ENCODE data around the gene PLEKHG5.
A peak's percentile ranks its signal among the peaks of the same experiment; 100 is the strongest.
"Not testable (repeated sequence)": the region's sequence is repeated elsewhere in the genome, so short reads cannot be mapped to it uniquely, and the experiment has no call there.

The PLEKHG5 gene

DNA sequence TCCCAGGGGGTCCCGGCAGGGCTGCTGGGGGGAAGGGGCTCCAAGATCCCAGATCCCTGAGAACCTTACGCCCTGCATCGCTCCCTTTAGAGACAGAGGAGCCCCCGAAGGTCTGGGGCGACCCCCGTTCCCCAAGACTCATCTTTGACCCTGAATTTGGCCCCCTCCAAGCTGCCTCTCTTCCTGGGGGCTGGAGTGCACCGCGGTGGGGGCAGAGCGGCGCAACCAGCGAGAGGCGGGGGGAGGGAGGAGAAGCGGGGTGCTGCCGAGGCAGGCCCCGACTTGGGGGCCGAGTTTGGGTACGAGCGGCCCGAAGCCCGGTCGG, 5.4 kb upstream of the PLEKHG5 start:
- no peak for DNase-seq (ENCODE audit: low spot score)

DNA sequence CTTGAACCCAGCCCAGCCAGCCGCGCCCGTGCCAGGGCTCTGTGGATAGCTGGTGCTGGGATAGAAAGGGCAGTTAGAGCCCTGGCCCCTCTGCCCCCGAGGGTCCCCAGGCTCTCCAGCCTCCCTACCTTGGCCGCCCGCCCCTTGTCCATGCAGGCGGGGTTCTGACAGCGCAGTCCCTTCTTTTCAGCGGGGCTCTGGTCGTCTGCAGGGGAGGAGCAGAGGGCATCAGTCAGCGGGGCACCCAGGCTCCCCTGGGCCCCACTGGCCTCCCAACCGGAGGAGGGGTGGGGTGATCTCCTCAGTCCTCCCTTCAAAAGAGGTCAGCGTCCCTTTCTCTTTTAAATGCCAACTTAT, 4.9 kb upstream of the PLEKHG5 start:
- DNase-seq (ENCODE audit: low spot score), result no peak

DNA sequence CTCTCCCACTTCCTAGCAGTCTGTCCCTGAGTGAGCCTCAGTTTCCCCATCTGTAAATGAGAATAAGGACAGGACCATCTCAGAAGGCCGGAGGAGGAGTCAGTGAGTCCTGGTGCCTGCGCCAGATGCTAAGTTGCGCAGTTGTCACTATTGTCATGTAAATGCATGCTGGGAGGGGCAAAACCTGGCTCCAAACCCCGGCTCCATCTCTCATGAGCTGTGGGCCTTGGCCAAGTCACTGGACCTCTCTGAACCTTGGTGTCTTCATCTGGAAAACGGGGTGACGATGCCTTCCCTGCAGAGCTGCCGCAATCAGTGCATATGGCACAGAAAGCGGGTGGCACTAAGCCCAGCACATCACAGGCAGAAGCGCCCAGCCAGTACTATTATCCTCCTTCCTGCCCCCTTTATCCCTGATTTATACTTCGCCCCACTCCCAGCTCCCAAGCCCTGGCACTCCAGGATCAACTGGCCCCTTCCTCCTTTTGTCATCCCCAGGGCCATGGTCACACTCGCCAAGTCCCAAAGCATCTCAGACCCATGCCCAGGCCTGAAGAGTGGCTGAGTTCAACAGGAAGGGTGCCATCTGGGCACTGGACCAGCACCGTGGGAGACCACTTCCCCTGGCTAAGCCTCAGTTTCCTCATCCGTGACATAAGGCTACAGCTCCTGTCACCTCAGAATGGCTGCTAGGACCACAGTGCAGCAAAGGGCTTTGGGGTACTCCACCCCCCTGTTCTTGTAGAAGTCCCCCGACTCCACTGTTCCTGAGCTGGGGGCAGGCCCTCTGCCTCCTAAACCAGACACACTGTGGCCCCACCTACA, 4.3 kb upstream of the PLEKHG5 start:
- DNase-seq (ENCODE audit: low spot score), result no peak

DNA sequence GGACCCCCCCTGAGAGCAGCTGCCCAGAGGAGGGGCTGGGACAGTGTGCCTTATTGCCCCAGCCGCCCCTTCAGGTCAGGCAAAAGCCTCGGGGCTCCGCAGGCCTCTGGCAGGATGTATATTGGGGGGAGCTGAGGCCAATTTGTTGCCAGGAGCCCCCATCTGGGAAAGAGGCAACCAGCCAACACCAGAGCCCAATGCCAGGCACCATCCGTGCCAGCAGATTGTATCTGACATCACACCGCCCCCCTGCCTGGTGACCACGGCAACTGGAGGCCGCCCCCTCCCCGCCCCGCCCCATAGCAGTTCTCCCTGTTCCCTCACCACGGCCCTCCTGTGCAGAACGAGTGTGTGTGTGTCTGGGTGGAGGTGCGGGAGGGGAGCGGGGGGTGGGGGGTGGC, 3.6 kb upstream of the PLEKHG5 start:
- DNase-seq (ENCODE audit: low spot score), result no peak

DNA sequence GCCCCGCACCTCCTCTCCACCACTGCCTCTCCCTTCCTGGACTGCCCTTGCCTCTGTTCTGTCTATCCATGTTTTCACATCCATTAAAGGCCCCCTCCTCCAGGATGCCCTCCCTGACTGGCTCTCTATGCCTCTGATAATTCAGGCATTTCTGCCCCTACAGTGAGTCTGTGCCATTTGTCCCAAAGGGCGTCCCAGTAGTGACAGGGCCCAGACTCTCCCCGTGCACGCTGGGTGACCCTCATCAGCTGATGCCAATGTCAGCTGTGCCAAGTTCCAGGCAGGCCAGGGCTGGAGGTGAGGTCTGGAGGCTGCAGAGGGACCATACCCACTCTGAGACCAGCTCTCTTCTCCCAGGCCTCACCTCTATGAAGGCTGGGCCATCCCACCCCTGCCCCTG, 3.2 kb upstream of the PLEKHG5 start:
- DNase-seq (ENCODE audit: low spot score), result no peak

DNA sequence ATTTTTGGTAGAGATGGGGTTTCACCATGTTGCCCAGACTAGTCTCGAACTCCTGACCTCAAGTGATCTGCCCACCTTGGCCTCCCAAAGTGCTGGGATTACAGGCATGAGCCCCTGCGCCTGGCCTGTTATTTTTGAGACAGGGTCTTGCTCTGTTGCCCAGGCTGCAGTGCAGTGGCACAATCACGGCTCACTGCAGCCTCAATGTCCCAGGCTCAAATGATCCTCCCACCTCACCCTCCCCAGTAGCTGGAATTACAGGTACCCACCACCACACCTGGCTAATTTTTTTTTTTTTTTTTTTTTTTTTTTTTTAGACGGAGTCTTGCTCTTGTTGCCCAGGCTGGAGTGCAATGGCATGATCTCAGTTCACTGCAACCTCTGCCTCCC, 2.4 kb upstream of the PLEKHG5 start:
- DNase-seq (ENCODE audit: low spot score), result not testable (repeated sequence)

DNA sequence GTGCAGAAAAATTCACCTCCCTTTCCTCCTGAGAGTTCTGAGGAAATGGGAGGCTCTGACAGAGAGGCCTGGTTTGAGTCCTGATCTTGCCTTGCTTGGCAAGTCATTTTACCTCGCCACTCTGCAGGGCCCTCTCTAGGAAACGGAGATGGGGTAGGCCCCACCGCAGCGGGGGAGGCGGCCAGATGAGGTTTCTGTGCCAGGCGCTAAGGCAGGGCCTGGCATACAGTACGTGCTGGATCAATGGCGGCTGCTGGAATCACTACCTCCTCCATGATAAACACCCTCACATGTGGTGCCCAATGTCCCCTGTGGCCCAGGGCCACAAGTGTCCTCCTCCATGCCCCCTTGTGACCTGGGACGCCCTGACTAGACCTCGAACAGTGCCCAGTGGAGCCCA, 499 bp upstream of the PLEKHG5 start:
- no peak for DNase-seq (ENCODE audit: low spot score)

DNA sequence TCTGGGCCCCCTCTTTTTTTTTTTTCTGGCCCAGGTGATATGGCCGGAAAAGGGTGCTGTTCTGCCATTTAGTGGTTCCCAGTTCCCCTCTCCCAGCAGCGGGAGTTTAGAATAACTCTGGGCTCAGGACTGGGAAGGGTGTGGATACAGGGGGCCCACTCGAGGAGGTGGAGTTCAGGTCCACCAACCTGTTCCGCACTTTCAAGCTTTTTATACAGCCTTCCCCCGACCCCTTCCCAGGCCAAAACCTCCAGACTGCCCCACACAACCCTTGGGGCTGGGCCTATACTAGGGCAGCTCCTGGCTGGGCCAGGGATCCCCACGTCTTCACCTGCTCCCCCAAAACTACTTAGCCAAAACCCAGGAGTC, 402 bp downstream of the PLEKHG5 start:
- no peak for DNase-seq (ENCODE audit: low spot score)

DNA sequence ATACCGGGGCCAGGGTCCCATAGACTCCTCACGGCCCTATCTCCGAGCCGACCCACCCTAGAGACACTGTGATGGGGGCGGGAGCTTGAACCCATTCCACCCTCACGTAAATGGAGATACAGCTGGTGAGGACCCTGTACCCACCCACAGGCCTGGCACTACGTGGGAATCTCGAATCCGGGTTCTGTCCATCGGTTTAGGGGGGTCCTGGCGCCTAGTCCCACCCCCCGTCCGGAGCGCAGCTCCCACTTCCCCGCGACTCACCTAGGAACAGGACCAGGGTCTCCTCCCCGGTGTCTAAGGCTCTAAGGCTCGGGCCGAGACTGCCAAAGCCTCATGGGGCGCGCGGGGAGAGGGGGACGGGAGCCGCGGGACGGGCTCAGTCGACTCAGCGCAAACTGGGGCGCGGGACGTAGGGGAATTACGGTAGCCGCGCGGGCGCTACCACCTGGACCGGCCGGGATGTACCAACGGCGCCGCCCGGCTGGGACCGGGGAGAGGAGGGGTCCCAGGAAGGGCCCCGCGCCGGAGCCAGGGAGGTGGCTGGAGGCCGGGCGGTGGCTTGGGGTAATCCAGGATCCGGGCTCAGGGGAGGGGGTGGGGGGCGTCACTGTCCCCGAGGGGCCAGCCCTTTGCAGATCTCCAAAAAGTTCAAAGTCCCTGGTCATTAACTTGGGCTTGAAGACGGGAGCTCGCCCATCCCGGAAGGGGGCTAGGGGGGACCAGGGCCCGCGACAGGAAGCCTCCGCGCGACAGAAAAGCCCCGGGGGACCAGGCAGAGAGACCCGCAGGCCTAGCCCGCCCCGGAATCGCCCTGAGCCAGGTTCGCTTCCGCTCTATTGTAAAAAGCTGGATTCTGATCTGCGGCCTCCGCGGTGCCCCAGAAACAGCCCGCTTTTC, 1.0 kb downstream of the PLEKHG5 start:
- DNase-seq (ENCODE audit: low spot score), result peak; percentile 51

DNA sequence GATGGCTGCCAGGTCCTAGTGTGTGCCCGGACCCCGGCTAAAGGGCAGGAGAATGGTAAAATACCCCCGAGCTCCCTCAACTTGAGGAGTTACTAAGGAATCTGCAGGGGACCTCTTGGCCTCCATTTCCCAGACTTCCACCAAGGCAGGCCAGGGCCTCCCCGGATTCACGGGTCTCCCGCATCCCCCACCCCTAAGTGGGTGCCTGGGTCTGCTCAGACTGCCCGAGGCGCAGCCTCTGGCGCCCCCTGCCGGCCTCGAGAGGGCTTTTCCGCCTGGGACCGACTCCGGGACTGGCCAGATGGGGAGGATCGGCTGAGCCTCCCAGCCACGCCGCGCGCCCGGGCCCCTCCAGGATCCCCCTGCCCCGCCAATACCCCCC, 1.7 kb downstream of the PLEKHG5 start:
- peak; percentile 81 for DNase-seq (ENCODE audit: low spot score)

DNA sequence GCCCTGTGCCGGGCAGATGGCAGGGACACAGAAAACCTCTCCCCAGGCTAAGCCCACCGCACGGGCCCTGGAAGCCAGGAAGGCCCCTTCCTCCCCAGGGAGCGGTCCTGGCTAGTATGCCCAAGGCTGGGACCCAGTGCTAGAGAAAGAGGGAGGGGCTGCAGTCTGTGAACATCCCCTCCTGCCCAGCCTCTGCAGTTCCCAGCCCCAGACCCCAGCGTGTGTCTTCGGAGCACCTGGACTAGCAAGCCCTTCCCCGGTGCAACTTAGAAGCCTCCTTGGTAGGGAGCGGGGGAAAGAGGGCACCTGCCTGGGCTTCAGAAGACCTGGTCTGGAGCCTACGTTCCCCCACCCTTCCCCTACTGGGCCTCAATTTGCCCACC, 2.1 kb downstream of the PLEKHG5 start:
- DNase-seq (ENCODE audit: low spot score), result no peak

DNA sequence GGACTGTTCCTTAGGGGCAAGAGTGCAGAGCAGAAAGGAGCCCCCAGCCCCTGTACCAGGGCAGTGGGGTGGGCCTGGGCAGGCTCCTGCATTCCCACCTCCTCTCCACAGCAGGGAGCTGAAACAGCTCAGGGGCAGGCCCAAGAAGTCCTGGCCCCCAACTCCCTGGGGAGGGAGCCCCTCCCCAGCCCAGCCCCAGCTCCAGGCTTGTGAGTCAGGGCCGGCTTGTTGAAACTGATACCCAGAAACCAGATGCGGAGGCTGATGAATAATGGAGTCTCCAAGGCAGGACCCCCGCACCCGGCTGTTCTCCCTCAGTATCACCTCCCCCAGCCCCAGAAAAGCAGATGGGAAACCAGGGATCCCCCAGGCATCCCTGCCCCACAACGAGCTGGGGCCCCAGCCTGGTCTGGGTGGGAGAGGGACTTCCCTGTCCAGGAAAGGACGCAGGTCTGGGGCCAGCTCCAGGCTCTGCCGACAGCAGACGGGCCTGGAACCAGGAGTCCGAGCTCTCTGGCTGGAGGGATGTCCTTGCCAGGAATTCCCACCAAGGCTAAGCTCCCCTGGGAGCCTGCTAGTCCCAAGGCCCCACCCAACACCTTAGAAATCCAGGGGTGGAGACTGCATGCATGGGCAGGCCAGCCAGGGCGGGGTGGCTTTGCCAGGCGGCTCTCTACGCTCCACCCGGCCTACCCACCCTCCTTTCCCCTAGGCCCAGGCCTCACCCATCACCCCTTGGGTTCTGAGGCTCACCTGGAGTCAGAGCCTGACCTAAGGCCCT, 2.7 kb downstream of the PLEKHG5 start:
- DNase-seq (ENCODE audit: low spot score), result no peak

DNA sequence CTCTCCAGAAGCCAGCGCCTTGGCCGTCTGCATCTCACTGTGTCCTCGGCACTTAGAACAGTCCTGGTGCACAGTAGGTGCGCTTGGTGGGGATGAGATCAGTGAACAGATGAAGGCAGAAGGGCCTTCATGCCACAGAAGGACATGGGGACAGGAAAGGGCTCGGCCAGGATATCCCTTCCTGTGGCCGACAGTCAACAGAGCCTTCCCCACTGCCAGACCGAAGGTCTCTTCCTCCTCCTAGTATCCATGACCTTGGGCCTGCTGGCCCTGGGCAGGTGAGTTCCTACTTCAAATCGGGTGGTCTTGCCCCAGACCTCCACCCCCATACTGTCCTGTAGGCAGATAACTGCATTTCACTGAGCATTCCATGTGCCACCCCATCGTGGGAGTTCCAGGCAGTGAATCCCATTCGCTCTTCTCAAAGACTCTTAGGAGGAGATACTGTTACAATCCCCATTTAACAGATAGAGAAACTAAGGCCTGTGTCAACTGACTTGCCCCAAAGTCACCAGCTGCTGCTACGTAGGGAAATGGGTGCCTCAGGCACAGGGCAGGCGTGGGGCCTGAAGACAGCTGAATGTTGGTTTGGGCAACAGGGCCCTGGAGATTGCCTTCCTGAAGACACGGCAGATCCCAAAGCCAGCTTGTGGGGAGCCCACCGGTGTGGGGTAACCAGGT, 3.5 kb downstream of the PLEKHG5 start:
- no peak for DNase-seq (ENCODE audit: low spot score)

DNA sequence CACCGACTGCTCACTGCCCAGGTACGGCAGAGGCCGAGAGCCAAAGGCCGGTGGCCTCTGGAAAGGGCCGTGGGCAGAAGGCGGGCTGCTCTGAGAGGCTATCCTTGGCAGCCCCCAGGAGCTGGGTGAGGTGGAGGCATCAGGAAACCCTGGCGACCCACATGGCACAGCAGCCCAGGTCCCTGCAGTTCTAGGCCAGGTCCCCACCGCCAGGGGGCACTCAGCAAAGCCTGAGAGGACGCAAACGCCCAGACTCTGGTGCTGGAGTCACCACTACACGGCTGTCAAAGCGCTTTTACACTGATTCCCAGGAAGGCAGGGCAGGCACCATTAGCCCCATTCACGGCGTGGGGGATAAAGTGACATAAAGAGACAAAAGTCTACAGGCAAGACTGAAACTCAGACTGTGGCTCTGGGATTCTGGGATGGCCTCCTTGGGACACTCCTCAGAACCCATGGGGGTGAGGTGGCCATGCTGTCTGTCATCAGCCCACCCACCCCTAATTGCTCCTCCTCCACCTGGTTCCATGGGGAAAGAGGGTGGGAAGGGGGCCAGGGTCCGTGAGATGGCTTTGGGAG, 4.9 kb downstream of the PLEKHG5 start:
- peak; percentile 83 for DNase-seq (ENCODE audit: low spot score)

DNA sequence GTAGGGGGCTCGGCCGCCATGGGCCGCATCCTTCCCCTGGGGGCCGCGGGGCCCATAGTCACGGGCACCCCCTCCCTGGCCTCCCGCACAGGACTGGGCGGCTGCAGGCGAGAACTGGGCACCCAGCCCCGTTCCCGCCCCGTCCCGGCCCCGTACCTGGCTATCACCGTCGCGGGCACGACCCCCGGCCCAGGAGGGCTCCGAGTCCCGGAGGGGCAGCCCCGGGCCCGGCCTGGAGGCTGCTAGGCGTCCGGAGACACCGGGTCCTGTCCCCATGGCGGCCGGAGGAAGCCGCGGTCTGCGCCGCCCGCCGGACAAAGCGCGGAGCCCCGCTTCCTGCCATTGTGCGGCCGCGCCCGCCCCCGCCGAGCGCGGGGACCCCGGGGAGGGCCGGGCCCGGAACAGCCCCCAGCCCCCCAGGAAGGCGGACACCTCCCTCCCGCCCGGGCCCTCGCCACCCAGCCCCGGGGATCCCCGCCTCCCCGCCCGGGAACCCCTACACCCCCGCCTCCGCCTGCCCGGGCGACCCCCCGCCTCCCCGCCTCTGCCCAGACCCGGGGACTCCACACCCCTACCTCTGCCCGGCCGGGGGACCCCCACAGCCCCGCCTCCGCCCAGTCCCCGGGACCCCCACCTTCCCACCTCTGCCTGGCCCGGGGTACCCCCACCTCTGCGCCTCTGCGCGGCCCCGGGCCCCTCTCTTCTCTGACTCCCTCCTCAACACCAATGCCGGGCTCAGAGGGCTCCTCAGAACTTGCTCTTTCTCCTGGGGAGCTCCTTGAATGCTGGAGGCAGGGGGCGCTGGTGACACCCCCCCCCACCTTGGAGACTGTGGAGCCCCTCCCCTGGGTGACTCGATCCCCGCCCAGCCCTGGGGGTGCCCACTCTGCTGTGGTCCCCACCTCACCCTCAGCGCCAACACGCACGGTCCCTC, 6.0 kb downstream of the PLEKHG5 start:
- DNase-seq (ENCODE audit: low spot score), result no peak

DNA sequence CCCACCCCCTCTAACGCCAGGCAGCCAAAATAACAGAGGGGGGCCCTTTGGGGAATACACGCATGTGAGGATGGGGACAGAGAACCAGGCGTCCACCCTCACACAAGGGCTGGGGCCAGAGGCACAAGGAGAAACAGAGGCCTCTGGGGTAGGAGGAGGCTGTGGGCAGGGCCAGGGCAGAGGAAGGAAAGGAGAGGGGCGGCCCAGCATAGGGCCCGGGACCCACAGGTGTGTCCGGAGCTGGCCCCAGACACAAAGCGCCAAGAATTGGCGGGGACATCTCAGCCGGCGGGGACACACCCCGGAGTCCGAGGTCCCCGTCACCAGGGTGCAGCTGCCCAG, 6.7 kb downstream of the PLEKHG5 start:
- DNase-seq (ENCODE audit: low spot score), result no peak

DNA sequence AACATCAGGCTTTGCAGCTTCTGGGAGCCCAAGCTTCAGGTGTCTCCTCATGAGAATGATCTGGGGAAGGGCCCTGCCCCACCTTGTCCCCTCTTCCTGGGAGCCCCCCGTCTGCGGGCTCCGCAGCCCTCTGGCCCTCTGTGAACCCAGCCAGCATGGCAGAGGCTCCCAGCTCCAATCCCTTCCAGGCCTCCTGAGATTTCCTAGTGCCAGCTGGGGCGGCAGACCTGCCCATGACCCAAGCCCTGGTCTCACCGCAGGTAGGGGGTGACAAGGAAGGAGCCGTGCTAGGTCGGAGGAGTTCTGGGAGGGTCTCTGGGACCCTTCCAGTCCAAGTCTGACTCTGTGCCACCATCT, 7.7 kb downstream of the PLEKHG5 start:
- DNase-seq (ENCODE audit: low spot score), result no peak

DNA sequence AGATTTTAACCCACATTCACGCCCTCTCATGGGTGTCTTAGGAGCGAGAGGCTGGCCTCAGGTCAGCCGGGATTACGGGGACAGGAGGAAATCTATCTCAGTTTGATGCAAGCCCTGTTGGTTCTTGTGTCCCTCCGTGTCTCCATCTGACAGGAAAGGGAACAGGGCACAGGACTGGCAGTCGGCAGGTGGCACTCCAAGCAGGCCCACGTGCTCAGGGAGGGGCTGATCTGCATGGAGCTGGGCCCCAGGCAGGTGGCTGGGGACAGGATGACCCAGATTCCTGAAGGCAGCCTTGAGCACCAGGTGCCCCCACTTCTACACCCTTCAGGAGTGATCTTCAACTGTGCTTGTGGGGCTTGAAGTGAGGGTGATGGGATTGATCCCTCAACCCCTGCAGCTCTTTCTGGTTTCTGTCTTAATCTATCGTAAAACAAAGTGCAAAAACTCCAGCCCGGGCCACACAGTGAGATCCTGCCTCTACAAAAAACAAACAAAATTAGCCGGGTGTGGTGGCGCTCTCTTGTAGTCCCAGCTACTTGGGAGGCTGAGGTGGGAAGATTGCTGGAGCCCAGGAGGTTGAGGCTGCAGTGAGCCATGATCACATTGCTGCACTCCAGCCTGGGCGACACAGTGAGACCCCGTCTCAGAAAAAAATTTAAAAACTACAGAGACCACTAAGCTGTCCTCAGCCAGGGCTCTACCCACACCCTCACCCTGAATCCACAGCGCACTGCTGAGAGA, 8.3 kb downstream of the PLEKHG5 start:
- DNase-seq (ENCODE audit: low spot score), result no peak

DNA sequence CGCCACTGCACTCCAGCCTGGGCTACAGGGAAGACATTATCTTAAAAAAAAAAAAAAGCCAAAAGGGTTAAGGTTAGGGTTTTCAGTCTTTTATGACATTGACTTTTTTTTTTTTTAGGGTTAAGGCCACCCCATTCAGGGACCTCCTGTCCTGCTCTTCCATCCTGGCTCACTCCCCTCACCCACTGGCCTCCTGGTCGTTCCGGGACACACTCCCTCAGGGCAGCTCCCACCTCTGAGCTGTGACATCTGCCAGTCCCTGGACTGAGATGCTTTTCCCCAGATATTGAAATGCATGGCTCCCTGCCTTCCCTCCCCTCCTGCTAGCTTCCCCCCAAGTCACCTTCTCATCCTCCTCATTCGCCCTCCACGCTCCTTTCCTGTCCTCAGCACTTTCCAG, 9.6 kb downstream of the PLEKHG5 start:
- DNase-seq (ENCODE audit: low spot score), result no peak

Measured in CD4-positive, alpha-beta T cell treated with Interleukin-6 at 100 ng/mL for 8 hours (primary cell).